ENCODE measurements around the gene TRIM41. TPM values are rescaled to one million over a fixed set of nuclear protein-coding genes. Genes with fewer than 3 reads are reported as not detected.

TRIM41 gene
- total and polyA plus RNA-seq, 2 of the 13 experiments (the other 11 are each of a cell fraction or from before 2014, with no cell fraction given) = 10.2 to 16.7 TPM

GRCh38 chr5:181243564-181244343 lies 20.7 kb downstream of the TRIM41 start, which contains the start of gene RACK1 (continued):
- TF ChIP-seq ZSCAN12 (CRISPR knock-in tag; IDR thresholded peaks at IDR 0.05) = 0 out of 2 replicates have a peak, but pooled peaks have one; percentile 6
- peak; percentile 29; the same call in 1 of the 2 replicates for TF ChIP-seq TSC22D2 (CRISPR knock-in tag; IDR thresholded peaks at IDR 0.05; ENCODE audit: borderline replicate concordance)
- TF ChIP-seq, protein P1, sequence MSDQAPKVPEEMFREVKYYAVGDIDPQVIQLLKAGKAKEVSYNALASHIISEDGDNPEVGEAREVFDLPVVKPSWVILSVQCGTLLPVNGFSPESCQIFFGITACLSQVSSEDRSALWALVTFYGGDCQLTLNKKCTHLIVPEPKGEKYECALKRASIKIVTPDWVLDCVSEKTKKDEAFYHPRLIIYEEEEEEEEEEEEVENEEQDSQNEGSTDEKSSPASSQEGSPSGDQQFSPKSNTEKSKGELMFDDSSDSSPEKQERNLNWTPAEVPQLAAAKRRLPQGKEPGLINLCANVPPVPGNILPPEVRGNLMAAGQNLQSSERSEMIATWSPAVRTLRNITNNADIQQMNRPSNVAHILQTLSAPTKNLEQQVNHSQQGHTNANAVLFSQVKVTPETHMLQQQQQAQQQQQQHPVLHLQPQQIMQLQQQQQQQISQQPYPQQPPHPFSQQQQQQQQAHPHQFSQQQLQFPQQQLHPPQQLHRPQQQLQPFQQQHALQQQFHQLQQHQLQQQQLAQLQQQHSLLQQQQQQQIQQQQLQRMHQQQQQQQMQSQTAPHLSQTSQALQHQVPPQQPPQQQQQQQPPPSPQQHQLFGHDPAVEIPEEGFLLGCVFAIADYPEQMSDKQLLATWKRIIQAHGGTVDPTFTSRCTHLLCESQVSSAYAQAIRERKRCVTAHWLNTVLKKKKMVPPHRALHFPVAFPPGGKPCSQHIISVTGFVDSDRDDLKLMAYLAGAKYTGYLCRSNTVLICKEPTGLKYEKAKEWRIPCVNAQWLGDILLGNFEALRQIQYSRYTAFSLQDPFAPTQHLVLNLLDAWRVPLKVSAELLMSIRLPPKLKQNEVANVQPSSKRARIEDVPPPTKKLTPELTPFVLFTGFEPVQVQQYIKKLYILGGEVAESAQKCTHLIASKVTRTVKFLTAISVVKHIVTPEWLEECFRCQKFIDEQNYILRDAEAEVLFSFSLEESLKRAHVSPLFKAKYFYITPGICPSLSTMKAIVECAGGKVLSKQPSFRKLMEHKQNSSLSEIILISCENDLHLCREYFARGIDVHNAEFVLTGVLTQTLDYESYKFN (CRISPR knock-in tag; conservative IDR thresholded peaks at IDR 0.05) = no peak
- TF ChIP-seq, protein P2, sequence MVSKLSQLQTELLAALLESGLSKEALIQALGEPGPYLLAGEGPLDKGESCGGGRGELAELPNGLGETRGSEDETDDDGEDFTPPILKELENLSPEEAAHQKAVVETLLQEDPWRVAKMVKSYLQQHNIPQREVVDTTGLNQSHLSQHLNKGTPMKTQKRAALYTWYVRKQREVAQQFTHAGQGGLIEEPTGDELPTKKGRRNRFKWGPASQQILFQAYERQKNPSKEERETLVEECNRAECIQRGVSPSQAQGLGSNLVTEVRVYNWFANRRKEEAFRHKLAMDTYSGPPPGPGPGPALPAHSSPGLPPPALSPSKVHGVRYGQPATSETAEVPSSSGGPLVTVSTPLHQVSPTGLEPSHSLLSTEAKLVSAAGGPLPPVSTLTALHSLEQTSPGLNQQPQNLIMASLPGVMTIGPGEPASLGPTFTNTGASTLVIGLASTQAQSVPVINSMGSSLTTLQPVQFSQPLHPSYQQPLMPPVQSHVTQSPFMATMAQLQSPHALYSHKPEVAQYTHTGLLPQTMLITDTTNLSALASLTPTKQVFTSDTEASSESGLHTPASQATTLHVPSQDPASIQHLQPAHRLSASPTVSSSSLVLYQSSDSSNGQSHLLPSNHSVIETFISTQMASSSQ (IDR thresholded peaks at IDR 0.05; ENCODE audit: low read depth) = no peak
- TF ChIP-seq, protein P2 (CRISPR knock-in tag; IDR thresholded peaks at IDR 0.05; ENCODE audit: borderline replicate concordance) = 0 out of 2 replicates have a peak, but pooled peaks have one; percentile 16
- no peak for TF ChIP-seq FIP1L1 (IDR thresholded peaks at IDR 0.05; ENCODE audit: borderline replicate concordance, insufficient read depth, low read depth, low read length)
- 0 out of 2 replicates have a peak, but pooled peaks have one; percentile 22 for TF ChIP-seq ZNF124 (CRISPR knock-in tag; IDR thresholded peaks at IDR 0.05)
- TF ChIP-seq MTA1 (CRISPR knock-in tag; IDR thresholded peaks at IDR 0.05; ENCODE audit: borderline replicate concordance) = no peak; the same call in 1 of the 2 replicates
- no peak for TF ChIP-seq ZBTB2 (CRISPR knock-in tag; IDR thresholded peaks at IDR 0.05; ENCODE audit: low read depth)
- TF ChIP-seq NR2F6 (IDR thresholded peaks at IDR 0.05) = no peak
- TF ChIP-seq NR2F6 (CRISPR knock-in tag; IDR thresholded peaks at IDR 0.05) = no peak
- TF ChIP-seq DZIP1 (CRISPR knock-in tag; IDR thresholded peaks at IDR 0.05) = no peak
- TF ChIP-seq, protein P3, sequence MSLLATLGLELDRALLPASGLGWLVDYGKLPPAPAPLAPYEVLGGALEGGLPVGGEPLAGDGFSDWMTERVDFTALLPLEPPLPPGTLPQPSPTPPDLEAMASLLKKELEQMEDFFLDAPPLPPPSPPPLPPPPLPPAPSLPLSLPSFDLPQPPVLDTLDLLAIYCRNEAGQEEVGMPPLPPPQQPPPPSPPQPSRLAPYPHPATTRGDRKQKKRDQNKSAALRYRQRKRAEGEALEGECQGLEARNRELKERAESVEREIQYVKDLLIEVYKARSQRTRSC (CRISPR knock-in tag; IDR thresholded peaks at IDR 0.05; ENCODE audit: low read depth) = 0 out of 2 replicates have a peak, but pooled peaks have one; percentile 78
- TF ChIP-seq SP2 (CRISPR knock-in tag; IDR thresholded peaks at IDR 0.05) = no peak
- TF ChIP-seq GATA4 (IDR thresholded peaks at IDR 0.05; ENCODE audit: borderline replicate concordance, low read depth) = peak; percentile 49; the same call in 1 of the 2 replicates
